NCI-H748 (cell line): Measurements from ENCODE around the gene NOL4L.
"Not testable (repeated sequence)": the region's sequence is repeated elsewhere in the genome, so short reads cannot be mapped to it uniquely, and the experiment has no call there.

Experiments
- DNase-seq: peaks from one replicate; lab custom pipeline; 2025; ENCODE audit not compliant: unreplicated experiment; lab: John Stamatoyannopoulos, UW

Gene NOL4L

GRCh38 chr20:32578062-32578461 is 7.1 kb downstream of the NOL4L start:
- DNase-seq = not testable (repeated sequence)

GRCh38 chr20:32577657-32578056 is 7.5 kb downstream of the NOL4L start:
- DNase-seq = no peak

GRCh38 chr20:32577023-32577422 is 8.1 kb downstream of the NOL4L start:
- DNase-seq = no peak

- no peak for DNase-seq
Measured at GRCh38 chr20:32576560-32576959, 8.6 kb downstream of the NOL4L start.

GRCh38 chr20:32575805-32576204 is 9.3 kb downstream of the NOL4L start:
- no peak for DNase-seq

GRCh38 chr20:32575227-32575581 is 9.9 kb downstream of the NOL4L start:
- DNase-seq = no peak

- DNase-seq = no peak
Measured at GRCh38 chr20:32574296-32575226, 10.6 kb downstream of the NOL4L start.

GRCh38 chr20:32573167-32573851 is 11.8 kb downstream of the NOL4L start:
- no peak for DNase-seq

- no peak for DNase-seq
Measured at GRCh38 chr20:32572271-32572968, 12.7 kb downstream of the NOL4L start.

GRCh38 chr20:32571566-32571965 is 13.6 kb downstream of the NOL4L start:
- no peak for DNase-seq

GRCh38 chr20:32570401-32571190 is 14.5 kb downstream of the NOL4L start:
- DNase-seq = no peak

GRCh38 chr20:32569380-32570305 is 15.5 kb downstream of the NOL4L start:
- DNase-seq = no peak

GRCh38 chr20:32569018-32569379 is 16.1 kb downstream of the NOL4L start:
- no peak for DNase-seq

- no peak for DNase-seq
Measured at GRCh38 chr20:32567384-32568178, 17.6 kb downstream of the NOL4L start.

GRCh38 chr20:32566379-32567374 is 18.5 kb downstream of the NOL4L start:
- no peak for DNase-seq

- DNase-seq = no peak
Measured at GRCh38 chr20:32565735-32566032, 19.4 kb downstream of the NOL4L start.

- no peak for DNase-seq
Measured at GRCh38 chr20:32564921-32565734, 20.0 kb downstream of the NOL4L start.
